Small intestine (tissue), 16 donors: ENCODE results near the gene NCBP2. TPM values are rescaled to one million over a fixed set of nuclear protein-coding genes. Genes with fewer than 3 reads are reported as not detected.

Experiments used
- DNase-seq, 2 donors: peaks; one replicate each; pipeline versions ENCODE4 v3.0.0 to v3.0.0-alpha.2; 2013
- FAIRE-seq: peaks from 2 replicates; lab custom pipeline; 2012; peaks lifted over from hg19 to GRCh38; lab: Jason Lieb, UNC
- H3K27ac ChIP-seq, 3 donors: one replicate each; pipeline ENCODE4 v1.5.1; 2013; ENCODE audit warnings: low read length in 2 of 3, mild to moderate bottlenecking in 2 of 3, control low read depth in 1 of 3, inconsistent platforms in 1 of 3, low read depth in 1 of 3, moderate library complexity in 1 of 3
- H3K27me3 ChIP-seq, 3 donors: one replicate each; pipeline ENCODE4 v1.6.1; 2013; ENCODE audit warnings: low read length in 3 of 3, inconsistent platforms in 1 of 3; ENCODE audit not compliant: control insufficient read depth in 3 of 3, insufficient read depth in 3 of 3
- H3K36me3 ChIP-seq, 3 donors: one replicate each; pipeline ENCODE4 v1.6.1; 2013; ENCODE audit warnings: low read length in 3 of 3, inconsistent platforms in 1 of 3, low read depth in 1 of 3, mild to moderate bottlenecking in 1 of 3, moderate library complexity in 1 of 3; ENCODE audit not compliant: control insufficient read depth in 3 of 3, insufficient read depth in 2 of 3
- H3K4me1 ChIP-seq, 3 donors: one replicate each; pipeline ENCODE4 v1.6.1; 2013; ENCODE audit warnings: low read length in 2 of 3, inconsistent platforms in 1 of 3, low read depth in 1 of 3, mild to moderate bottlenecking in 1 of 3, moderate library complexity in 1 of 3; ENCODE audit not compliant: control insufficient read depth in 3 of 3, insufficient read depth in 2 of 3
- H3K4me3 ChIP-seq, 3 donors: one replicate each; pipeline ENCODE4 v1.5.1; 2013; ENCODE audit warnings: low read length in 3 of 3, control low read depth in 1 of 3, inconsistent platforms in 1 of 3, low read depth in 1 of 3, mild to moderate bottlenecking in 1 of 3, moderate library complexity in 1 of 3
- H3K9me3 ChIP-seq, 2 donors: one replicate each; pipeline ENCODE4 v1.6.1; 2013; ENCODE audit warnings: low read depth in 1 of 2, low read length in 1 of 2; ENCODE audit not compliant: control insufficient read depth in 2 of 2, insufficient read depth in 1 of 2
- WGBS, 3 donors: extraction: QIAGEN DNeasy Blood & Tissue Kit; methylation state at CpG; one replicate each; pipeline ENCODE4 v1.1.7; 2013; 5-methylcytosine and 5-hydroxymethylcytosine counted together
- long read RNA-seq, 10 donors: transcript quantifications; one replicate each; lab custom pipeline, GENCODE V29; 2026
- polyA plus RNA-seq, 4 donors: library from polyadenylated mRNA; stranded (reverse) in 3 of 4; unstranded in 1 of 4; fragments of 200-250 nt in 3 of 4; fragments of 120-200 nt in 1 of 4; gene quantifications; one replicate each; pipeline versions ENCODE4 v1.2.1 to v1.2.3, GENCODE V29; 2013
- donor health status: healthy with polysubstance abuse.
- donor health status: control.
- donor health status: control.
- donor health status: Bipolar disorder and iron deficiency.
- donor health status: healthy.

NCBP2 gene
- polyA plus RNA-seq: 100 to 1,000 TPM in 1 of 4 donors, 10 to 100 TPM in 3; 28.6 to 111 (median 38.1) TPM
- long read RNA-seq, donor 1: 0 reads
- long read RNA-seq, donor 2, full-length matches to known transcripts: 16 of 16 reads
- long read RNA-seq, donor 2, partial matches to known transcripts: 0 of 16 reads
- long read RNA-seq, donor 2, other reads (novel, unspliced or antisense): 0 of 16 reads
- long read RNA-seq, donor 3, full-length matches to known transcripts: 21 of 21 reads
- long read RNA-seq, donor 3, partial matches to known transcripts: 0 of 21 reads
- long read RNA-seq, donor 3, other reads (novel, unspliced or antisense): 0 of 21 reads
- long read RNA-seq, donor 4: 0 reads
- long read RNA-seq, donor 5, transcript NCBP2-201 (4 exons, 2,169 nt): major isoform, 7 of 7 reads
- long read RNA-seq, donor 5, partial matches to known transcripts: 0 of 7 reads
- long read RNA-seq, donor 5, other reads (novel, unspliced or antisense): 0 of 7 reads
- long read RNA-seq, donor 6, full-length matches to known transcripts: 32 of 32 reads
- long read RNA-seq, donor 6, partial matches to known transcripts: 0 of 32 reads
- long read RNA-seq, donor 6, other reads (novel, unspliced or antisense): 0 of 32 reads
- long read RNA-seq, donor 7: 0 reads
- long read RNA-seq, donor 8, partial matches to known transcripts: 0 of 2 reads
- long read RNA-seq, donor 8, other reads (novel, unspliced or antisense): 0 of 2 reads
- long read RNA-seq, donor 9, partial matches to known transcripts: 0 of 5 reads
- long read RNA-seq, donor 9, other reads (novel, unspliced or antisense): 0 of 5 reads
- long read RNA-seq, donor 10, transcript NCBP2-201 (4 exons, 2,169 nt): major isoform, 27 of 36 reads
- long read RNA-seq, donor 10, partial matches to known transcripts: 0 of 36 reads
- long read RNA-seq, donor 10, other reads (novel, unspliced or antisense): 0 of 36 reads

GRCh38 chr3:196942226-196942914 lies at the start of gene NCBP2:
Gene NCBP2 (minus strand): TSS chr3:196942528. CDS start chr3:196942503, 25 bp downstream.
- 0 to 1% (median 1%) methylated on average over 56 to 77 of the region's 77 CpGs for WGBS, 3 donors
- FAIRE-seq: no peak

GRCh38 chr3:196991581-196992460 lies 49.5 kb upstream of the NCBP2 start:
- Histone ChIP-seq H3K27me3 (no peaks in the 10 kb centered on the region), H3K4me3 (no peak overlapping the region), H3K36me3 (peaks cover 0 to 19% (median 0%) of the 10 kb centered on the region in 3 donors), H3K27ac (peak overlapping the region in 1 of 3 donors; percentile 93), H3K9me3 (no peaks in the 10 kb centered on the region), H3K4me1 (peaks cover 0 to 50% (median 8%) of the 10 kb centered on the region in 3 donors)
- DNase-seq (no peak), FAIRE-seq (no peak)
- WGBS, 3 donors: 88 to 92% (median 88%) methylated on average over 24 to 28 of the region's 28 CpGs

More at GRCh38 chr3:196942226-196942914, at the start of gene NCBP2:
- H3K4me3 ChIP-seq: peak within 1 kb of the TSS; percentile 83 to 100 (median 95)
- DNase-seq: peak; percentile 98 to 100
- H3K27ac ChIP-seq: peak within 1 kb of the TSS; percentile 96 to 100 (median 97)
- no peaks in the 10 kb centered on the region for H3K9me3 ChIP-seq
- H3K4me1 ChIP-seq: peaks cover 0 to 30% (median 3%) of the 10 kb centered on the region in 3 donors
- no peaks in the 10 kb centered on the region for H3K27me3 ChIP-seq
- H3K36me3 ChIP-seq: peaks cover 2 to 39% (median 7%) of the 10 kb centered on the region in 3 donors

GRCh38 chr3:196990601-196991007 lies 48.3 kb upstream of the NCBP2 start:
- Histone ChIP-seq H3K36me3 (peaks cover 0 to 14% (median 0%) of the 10 kb centered on the region in 3 donors), H3K27me3 (no peaks in the 10 kb centered on the region), H3K4me3 (no peak overlapping the region), H3K9me3 (no peaks in the 10 kb centered on the region), H3K4me1 (peaks cover 0 to 56% (median 8%) of the 10 kb centered on the region in 3 donors), H3K27ac (peak overlapping the region in 1 of 3 donors; percentile 93)
- FAIRE-seq (no peak), DNase-seq (no peak)
- 79 to 85% (median 81%) methylated on average over 10 of the region's 10 CpGs for WGBS, 3 donors

GRCh38 chr3:196989721-196990262 lies 47.5 kb upstream of the NCBP2 start:
- Histone ChIP-seq H3K9me3 (no peaks in the 10 kb centered on the region), H3K4me1 (peaks cover 0 to 65% (median 8%) of the 10 kb centered on the region in 3 donors), H3K27me3 (no peaks in the 10 kb centered on the region), H3K36me3 (peaks cover 0 to 10% (median 0%) of the 10 kb centered on the region in 3 donors), H3K4me3 (no peak overlapping the region), H3K27ac (peak overlapping the region in 1 of 3 donors; percentile 93)
- FAIRE-seq (no peak), DNase-seq (no peak)
- WGBS, 3 donors: 80 to 87% (median 82%) methylated on average over 19 of the region's 19 CpGs

GRCh38 chr3:196988241-196989029 lies 46.1 kb upstream of the NCBP2 start:
- peak overlapping the region in 2 of 3 donors; percentile 42 to 93 for H3K27ac ChIP-seq

GRCh38 chr3:196987022-196987421 lies 44.7 kb upstream of the NCBP2 start:
- H3K36me3 ChIP-seq: peaks cover 0 to 7% (median 0%) of the 10 kb centered on the region in 3 donors
- H3K27ac ChIP-seq: peak overlapping the region in 1 of 3 donors; percentile 93
- H3K4me3 ChIP-seq: no peak overlapping the region
- no peaks in the 10 kb centered on the region for H3K27me3 ChIP-seq
- FAIRE-seq: no peak
- H3K4me1 ChIP-seq: peaks cover 0 to 70% (median 8%) of the 10 kb centered on the region in 3 donors
- DNase-seq: no peak
- WGBS, 3 donors: 86 to 96% (median 86%) methylated on average over 10 of the region's 10 CpGs
- H3K9me3 ChIP-seq: peaks cover 0 to 10% of the 10 kb centered on the region in 2 donors

More at GRCh38 chr3:196988241-196989029, 46.1 kb upstream of the NCBP2 start:
- no peak overlapping the region for H3K4me3 ChIP-seq
- peak; percentile 90 to 91 for DNase-seq
- peaks cover 0 to under 1% of the 10 kb centered on the region in 2 donors for H3K9me3 ChIP-seq
- no peaks in the 10 kb centered on the region for H3K27me3 ChIP-seq
- peaks cover 0 to 70% (median 8%) of the 10 kb centered on the region in 3 donors for H3K4me1 ChIP-seq
- H3K36me3 ChIP-seq: peaks cover 0 to 7% (median 0%) of the 10 kb centered on the region in 3 donors
- WGBS, 3 donors: 18 to 51% (median 37%) methylated on average over 12 of the region's 12 CpGs
- FAIRE-seq: no peak
